Fibroblast of lung (primary cell): ENCODE results near the gene TMEM244.

Experiments used
- EZH2 ChIP-seq: IDR thresholded peaks from 2 replicates; pipeline ENCODE4 v1.5.1; 2012; ENCODE audit warnings: low read length, control low read depth, mild to moderate bottlenecking; ENCODE audit errors: missing control alignments
- TF ChIP-seq, protein P1 (sequence below), 2 donors: IDR thresholded peaks in 1 of 2; conservative IDR thresholded peaks in 1 of 2; 1 replicate in 1 of 2; 2 replicates in 1 of 2; pipeline ENCODE4 v1.5.1; 2011 to 2012; ENCODE audit warnings: low read length in 2 of 2, control low read depth in 1 of 2, inconsistent platforms in 1 of 2, low read depth in 1 of 2, mild to moderate bottlenecking in 1 of 2

DNA sequence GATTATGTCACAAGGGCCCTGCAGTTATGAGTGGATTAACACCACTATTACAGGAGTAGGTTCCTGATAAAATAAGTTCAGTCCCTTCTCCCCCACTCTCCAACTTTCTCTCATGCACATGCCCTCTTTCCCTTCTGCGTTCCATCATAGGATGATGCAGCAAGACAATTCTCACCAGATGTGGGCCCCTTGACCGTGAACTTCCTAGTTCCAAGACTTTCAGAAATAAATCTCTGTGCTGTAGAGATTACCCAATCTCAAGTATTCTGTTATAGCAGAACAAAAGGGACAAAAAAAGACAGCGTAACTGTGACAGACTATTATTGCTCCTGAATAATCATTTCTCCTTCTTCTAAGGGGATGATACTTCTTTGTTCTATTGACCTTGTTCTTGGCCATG, 33.8 kb upstream of the TMEM244 start:
- no peak for TF ChIP-seq EZH2
- TF ChIP-seq, protein P1, sequence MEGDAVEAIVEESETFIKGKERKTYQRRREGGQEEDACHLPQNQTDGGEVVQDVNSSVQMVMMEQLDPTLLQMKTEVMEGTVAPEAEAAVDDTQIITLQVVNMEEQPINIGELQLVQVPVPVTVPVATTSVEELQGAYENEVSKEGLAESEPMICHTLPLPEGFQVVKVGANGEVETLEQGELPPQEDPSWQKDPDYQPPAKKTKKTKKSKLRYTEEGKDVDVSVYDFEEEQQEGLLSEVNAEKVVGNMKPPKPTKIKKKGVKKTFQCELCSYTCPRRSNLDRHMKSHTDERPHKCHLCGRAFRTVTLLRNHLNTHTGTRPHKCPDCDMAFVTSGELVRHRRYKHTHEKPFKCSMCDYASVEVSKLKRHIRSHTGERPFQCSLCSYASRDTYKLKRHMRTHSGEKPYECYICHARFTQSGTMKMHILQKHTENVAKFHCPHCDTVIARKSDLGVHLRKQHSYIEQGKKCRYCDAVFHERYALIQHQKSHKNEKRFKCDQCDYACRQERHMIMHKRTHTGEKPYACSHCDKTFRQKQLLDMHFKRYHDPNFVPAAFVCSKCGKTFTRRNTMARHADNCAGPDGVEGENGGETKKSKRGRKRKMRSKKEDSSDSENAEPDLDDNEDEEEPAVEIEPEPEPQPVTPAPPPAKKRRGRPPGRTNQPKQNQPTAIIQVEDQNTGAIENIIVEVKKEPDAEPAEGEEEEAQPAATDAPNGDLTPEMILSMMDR (conservative IDR thresholded peaks at IDR 0.05 in 1 of 2, IDR thresholded peaks at IDR 0.05 in 1 of 2; ENCODE audit: low read depth in 1 of 2, low read length in 2 of 2), result no peak
